ENCODE results near the gene RB1. TPM values are rescaled to one million over a fixed set of nuclear protein-coding genes. Genes with fewer than 3 reads are reported as not detected.
A peak's percentile ranks its signal among the peaks of the same experiment; 100 is the strongest.
"Not testable (repeated sequence)": the region's sequence is repeated elsewhere in the genome, so short reads cannot be mapped to it uniquely, and the experiment has no call there.

The RB1 gene
- total and polyA plus RNA-seq, 3 experiments from 2014 or later: 16.8 to 38.9 (median 38.2) TPM

- CTCF ChIA-PET: no interaction called here
- Histone ChIP-seq H3K36me3 (ENCODE audit: insufficient read depth, low read length) (no peaks in the 10 kb centered on the region), H3K4me1 (ENCODE audit: insufficient read depth, low read length) (peaks cover 11% of the 10 kb centered on the region), H3K27ac (ENCODE audit: low read depth, low read length) (no peak overlapping the region), H3K4me3 (ENCODE audit: low read length) (no peak overlapping the region), H3K27me3 (ENCODE audit: insufficient read depth, low read length, poor library complexity, severe bottlenecking) (no peaks in the 10 kb centered on the region), H3K9me3 (ENCODE audit: low read length) (no peaks in the 10 kb centered on the region)
- Mint-ChIP-seq H3K4me1 (peaks cover 19 to 53% (median 33%) of the 10 kb centered on the region in 3 donors), H3K36me3 (peaks cover 6 to 11% (median 7%) of the 10 kb centered on the region in 3 donors), H3K4me3 (no peak overlapping the region), H3K9me3 (peaks cover 0 to 12% (median 8%) of the 10 kb centered on the region in 5 donors), H3K27me3 (peaks cover 0 to 2% of the 10 kb centered on the region in 2 donors), H3K27ac (no peak overlapping the region)
- no peak for DNase-seq
- POLR2A ChIA-PET: no interaction called here
These were observed 142.9 kb downstream of the RB1 start for GRCh38 chr13:48446464-48446863.

- Mint-ChIP-seq H3K4me1 (peaks cover 19 to 57% (median 32%) of the 10 kb centered on the region in 3 donors), H3K36me3 (peaks cover 11 to 28% (median 17%) of the 10 kb centered on the region in 3 donors), H3K9me3 (peaks cover 4 to 22% (median 15%) of the 10 kb centered on the region in 5 donors), H3K27ac (peak overlapping the region in 3 of 8 donors; percentile 3 to 45 (median 14)), H3K27me3 (peaks cover 0 to 2% of the 10 kb centered on the region in 2 donors), H3K4me3 (peak overlapping the region in 3 of 7 donors; percentile 43 to 66 (median 49))
- no peak overlapping the region for H3K4me3 ChIP-seq (ENCODE audit: low read length)
- no peaks in the 10 kb centered on the region for H3K27me3 ChIP-seq (ENCODE audit: insufficient read depth, low read length, poor library complexity, severe bottlenecking)
- no peaks in the 10 kb centered on the region for H3K36me3 ChIP-seq (ENCODE audit: insufficient read depth, low read length)
- peaks cover 8% of the 10 kb centered on the region for H3K4me1 ChIP-seq (ENCODE audit: insufficient read depth, low read length)
- no peaks in the 10 kb centered on the region for H3K9me3 ChIP-seq (ENCODE audit: low read length)
- no peak for DNase-seq
- ChIA-PET CTCF (no interaction called here), POLR2A (no interaction called here)
- no peak overlapping the region for H3K27ac ChIP-seq (ENCODE audit: low read depth, low read length)
These were observed 144.9 kb downstream of the RB1 start for GRCh38 chr13:48448285-48448958.

GRCh38 chr13:48448959-48449614 is 145.5 kb downstream of the RB1 start:
- Mint-ChIP-seq H3K27ac (peak overlapping the region in 4 of 8 donors; percentile 17 to 45 (median 28)), H3K4me3 (peak overlapping the region in 6 of 7 donors; percentile 33 to 66 (median 44)), H3K27me3 (peaks cover 0 to 2% of the 10 kb centered on the region in 2 donors), H3K4me1 (peaks cover 19 to 51% (median 25%) of the 10 kb centered on the region in 3 donors), H3K36me3 (peaks cover 14 to 32% (median 23%) of the 10 kb centered on the region in 3 donors), H3K9me3 (peaks cover 4 to 22% (median 15%) of the 10 kb centered on the region in 5 donors)
- CTCF ChIA-PET: no interaction called here
- no peak for DNase-seq
- Histone ChIP-seq H3K4me1 (ENCODE audit: insufficient read depth, low read length) (peaks cover 4% of the 10 kb centered on the region), H3K27ac (ENCODE audit: low read depth, low read length) (no peak overlapping the region), H3K4me3 (ENCODE audit: low read length) (peak overlapping the region; percentile 5), H3K36me3 (ENCODE audit: insufficient read depth, low read length) (no peaks in the 10 kb centered on the region), H3K9me3 (ENCODE audit: low read length) (no peaks in the 10 kb centered on the region), H3K27me3 (ENCODE audit: insufficient read depth, low read length, poor library complexity, severe bottlenecking) (no peaks in the 10 kb centered on the region)
- POLR2A ChIA-PET: no interaction called here

GRCh38 chr13:48449656-48450055 is 146.1 kb downstream of the RB1 start:
- Histone ChIP-seq H3K9me3 (ENCODE audit: low read length) (no peaks in the 10 kb centered on the region), H3K4me3 (ENCODE audit: low read length) (no peak overlapping the region), H3K27me3 (ENCODE audit: insufficient read depth, low read length, poor library complexity, severe bottlenecking) (no peaks in the 10 kb centered on the region), H3K27ac (ENCODE audit: low read depth, low read length) (no peak overlapping the region), H3K4me1 (ENCODE audit: insufficient read depth, low read length) (peaks cover 4% of the 10 kb centered on the region), H3K36me3 (ENCODE audit: insufficient read depth, low read length) (no peaks in the 10 kb centered on the region)
- Mint-ChIP-seq H3K27me3 (peaks cover 0 to 2% of the 10 kb centered on the region in 2 donors), H3K9me3 (peaks cover 4 to 22% (median 15%) of the 10 kb centered on the region in 5 donors), H3K27ac (no peak overlapping the region), H3K4me3 (no peak overlapping the region), H3K36me3 (peaks cover 15 to 32% (median 26%) of the 10 kb centered on the region in 3 donors), H3K4me1 (peaks cover 18 to 49% (median 20%) of the 10 kb centered on the region in 3 donors)
- ChIA-PET POLR2A (no interaction called here), CTCF (no interaction called here)
- DNase-seq: no peak

- DNase-seq; H3K4me1 ChIP-seq (ENCODE audit: insufficient read depth, low read length); H3K27ac Mint-ChIP-seq; H3K27me3 ChIP-seq (ENCODE audit: insufficient read depth, low read length, poor library complexity, severe bottlenecking); H3K4me3 ChIP-seq (ENCODE audit: low read length); H3K27me3 Mint-ChIP-seq; CTCF ChIA-PET; H3K36me3 ChIP-seq (ENCODE audit: insufficient read depth, low read length); H3K9me3 ChIP-seq (ENCODE audit: low read length); H3K4me3 Mint-ChIP-seq; H3K27ac ChIP-seq (ENCODE audit: low read depth, low read length); POLR2A ChIA-PET: not testable (repeated sequence)
- Mint-ChIP-seq H3K4me1 (peaks cover 17 to 51% (median 20%) of the 10 kb centered on the region in 3 donors), H3K9me3 (peaks cover 4 to 22% (median 15%) of the 10 kb centered on the region in 5 donors), H3K36me3 (peaks cover 20 to 38% (median 36%) of the 10 kb centered on the region in 3 donors)
These were observed 147.6 kb downstream of the RB1 start for GRCh38 chr13:48451196-48451595.

- Mint-ChIP-seq H3K36me3 (peaks cover 33 to 70% (median 40%) of the 10 kb centered on the region in 3 donors), H3K27me3 (no peaks in the 10 kb centered on the region), H3K4me3 (no peak overlapping the region), H3K4me1 (peaks cover 0 to 15% (median 6%) of the 10 kb centered on the region in 3 donors), H3K9me3 (peaks cover 2 to 8% (median 6%) of the 10 kb centered on the region in 5 donors), H3K27ac (no peak overlapping the region)
- H3K4me1 ChIP-seq (ENCODE audit: insufficient read depth, low read length): no peaks in the 10 kb centered on the region
- H3K4me3 ChIP-seq (ENCODE audit: low read length): no peak overlapping the region
- H3K27me3 ChIP-seq (ENCODE audit: insufficient read depth, low read length, poor library complexity, severe bottlenecking): no peaks in the 10 kb centered on the region
- H3K36me3 ChIP-seq (ENCODE audit: insufficient read depth, low read length): peaks cover 4% of the 10 kb centered on the region
- POLR2A ChIA-PET: no interaction called here
- DNase-seq: no peak
- no peak overlapping the region for H3K27ac ChIP-seq (ENCODE audit: low read depth, low read length)
- no peaks in the 10 kb centered on the region for H3K9me3 ChIP-seq (ENCODE audit: low read length)
- CTCF ChIA-PET: no interaction called here
These were observed 153.0 kb downstream of the RB1 start for GRCh38 chr13:48456546-48456945.

GRCh38 chr13:48457578-48458242 is 154.2 kb downstream of the RB1 start:
- Mint-ChIP-seq H3K4me1 (peaks cover 0 to 11% (median 6%) of the 10 kb centered on the region in 3 donors), H3K27me3 (no peaks in the 10 kb centered on the region), H3K4me3 (no peak overlapping the region), H3K9me3 (no peaks in the 10 kb centered on the region), H3K36me3 (peaks cover 26 to 70% (median 40%) of the 10 kb centered on the region in 3 donors), H3K27ac (peak overlapping the region in 1 of 8 donors; percentile 54)
- POLR2A ChIA-PET: no interaction called here
- Histone ChIP-seq H3K4me1 (ENCODE audit: insufficient read depth, low read length) (no peaks in the 10 kb centered on the region), H3K27me3 (ENCODE audit: insufficient read depth, low read length, poor library complexity, severe bottlenecking) (no peaks in the 10 kb centered on the region), H3K4me3 (ENCODE audit: low read length) (no peak overlapping the region), H3K36me3 (ENCODE audit: insufficient read depth, low read length) (peaks cover 4% of the 10 kb centered on the region), H3K27ac (ENCODE audit: low read depth, low read length) (no peak overlapping the region), H3K9me3 (ENCODE audit: low read length) (no peaks in the 10 kb centered on the region)
- DNase-seq: no peak
- CTCF ChIA-PET: no interaction called here
